OCI-LY1 (cell line): Measurements from ENCODE around the gene NACA.

Experiments used
- CTCF ChIP-seq: fragments of 200-600 bp; sonication (generic), shearing (Covaris generic); IDR thresholded peaks from 2 replicates; pipeline ENCODE4 v1.5.1; 2017; ENCODE audit warnings: mild to moderate bottlenecking, antibody characterized with exemption, low read length, moderate library complexity, mixed read lengths
- EZH2 ChIP-seq: fragments of 200-600 bp; sonication (generic), shearing (Covaris generic); IDR thresholded peaks from 2 replicates; pipeline ENCODE4 v1.8.0; 2017; ENCODE audit warnings: borderline replicate concordance, mixed run types, mild to moderate bottlenecking, antibody characterized with exemption, low read length, moderate library complexity, mixed read lengths

DNA sequence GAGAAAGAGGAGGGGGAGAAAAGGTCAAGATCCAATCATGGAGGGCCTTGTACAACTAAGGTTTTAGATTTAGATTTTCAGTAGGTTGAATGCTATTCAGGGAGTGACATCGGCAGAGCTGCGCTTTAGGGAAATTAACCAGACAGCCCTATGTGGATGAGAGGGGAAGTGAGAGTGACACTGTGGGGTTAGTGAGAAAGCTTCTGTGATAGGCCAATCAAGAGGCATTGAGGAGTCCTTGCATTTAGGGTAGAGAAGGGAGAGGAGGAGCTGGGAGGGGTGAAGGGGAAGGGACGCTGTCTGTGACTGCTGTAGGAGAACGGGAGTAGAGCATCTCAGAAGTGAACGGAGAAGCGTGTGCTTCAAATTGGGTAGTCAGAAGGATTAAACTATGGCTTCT, 41.4 kb upstream of the NACA start:
- TF ChIP-seq EZH2 (no peak), CTCF (no peak)
